ENCODE measurements around the gene IRGQ. TPM values are rescaled to one million over a fixed set of nuclear protein-coding genes. Genes with fewer than 3 reads are reported as not detected.

IRGQ gene
- total and polyA plus RNA-seq, 12 donors, result 7.0 to 57.9 (median 21.5) TPM

GRCh38 chr19:43561139-43561970 lies 34.6 kb downstream of the IRGQ start:
- peaks cover 17 to 27% of the 10 kb centered on the region in 2 donors for H3K4me1 ChIP-seq (replicated peaks in 1 of 2)
- peak overlapping the region in 2 of 5 donors; percentile 65 to 92 for H3K27ac ChIP-seq
- WGBS, 4 donors, result 89 to 94% (median 92%) methylated on average over 10 to 12 of the region's 12 CpGs
- H3K9me3 ChIP-seq (replicated peaks in 1 of 3), result no peaks in the 10 kb centered on the region
- no peak for TF ChIP-seq CTCF (IDR thresholded peaks at IDR 0.05)
- TF ChIP-seq POLR2A (IDR thresholded peaks at IDR 0.05), result no peak
- intact Hi-C loops (cut with DNase I), result no loop called here
- peaks cover 0 to 5% of the 10 kb centered on the region in 2 donors for H3K36me3 ChIP-seq (replicated peaks in 1 of 2)
- H3K4me3 ChIP-seq, result no peak overlapping the region
- H3K27me3 ChIP-seq, result no peaks in the 10 kb centered on the region
- DNase-seq, result no peak

- Histone ChIP-seq H3K27me3 (no peaks in the 10 kb centered on the region), H3K4me3 (no peak overlapping the region), H3K9me3 (replicated peaks in 1 of 3) (no peaks in the 10 kb centered on the region), H3K4me1 (replicated peaks in 1 of 2) (peaks cover 17 to 27% of the 10 kb centered on the region in 2 donors), H3K27ac (peak overlapping the region in 2 of 5 donors; percentile 65 to 92), H3K36me3 (replicated peaks in 1 of 2) (peaks cover 0 to 7% of the 10 kb centered on the region in 2 donors)
- no peak for TF ChIP-seq CTCF (IDR thresholded peaks at IDR 0.05)
- TF ChIP-seq POLR2A (IDR thresholded peaks at IDR 0.05), result no peak
- peak in 2 of 7 donors; percentile 25 to 42 for DNase-seq
- intact Hi-C loops (cut with DNase I), result no loop called here
- 56 to 70% (median 67%) methylated on average over 2 to 6 of the region's 6 CpGs for WGBS, 4 donors
Measured at GRCh38 chr19:43560687-43561086, 35.2 kb downstream of the IRGQ start.

- DNase-seq, result peak; percentile 81 to 90 (median 82)
- H3K27ac ChIP-seq, result no peak overlapping the region
- no peak overlapping the region for H3K4me3 ChIP-seq
- 33 to 40% (median 38%) methylated on average over 7 to 8 of the region's 8 CpGs for WGBS, 4 donors
- H3K9me3 ChIP-seq (replicated peaks in 1 of 3), result no peaks in the 10 kb centered on the region
- peaks cover 0 to 37% of the 10 kb centered on the region in 2 donors for H3K36me3 ChIP-seq (replicated peaks in 1 of 2)
- TF ChIP-seq CTCF (IDR thresholded peaks at IDR 0.05) (peak; percentile 49 to 72 (median 60)), POLR2A (IDR thresholded peaks at IDR 0.05) (no peak)
- intact Hi-C loops (cut with DNase I), result loop anchor here in 1 of 2 donors (5.0 kb wide), 1 partner anchor 37 kb away; no protein-coding TSS in a partner anchor
- H3K27me3 ChIP-seq, result no peaks in the 10 kb centered on the region
- H3K4me1 ChIP-seq (replicated peaks in 1 of 2), result peaks cover 7 to 10% of the 10 kb centered on the region in 2 donors
Measured at GRCh38 chr19:43555185-43555770, 40.7 kb downstream of the IRGQ start.

- WGBS, 4 donors, result 94 to 97% (median 96%) methylated on average over 9 to 15 of the region's 15 CpGs
- Histone ChIP-seq H3K4me3 (no peak overlapping the region), H3K9me3 (replicated peaks in 1 of 3) (no peaks in the 10 kb centered on the region), H3K4me1 (replicated peaks in 1 of 2) (peaks cover 7 to 10% of the 10 kb centered on the region in 2 donors), H3K27me3 (no peaks in the 10 kb centered on the region), H3K36me3 (replicated peaks in 1 of 2) (peaks cover 0 to 37% of the 10 kb centered on the region in 2 donors), H3K27ac (no peak overlapping the region)
- TF ChIP-seq POLR2A (IDR thresholded peaks at IDR 0.05) (no peak), CTCF (IDR thresholded peaks at IDR 0.05) (no peak)
- intact Hi-C loops (cut with DNase I), result loop anchor here in 1 of 2 donors (5.0 kb wide), 1 partner anchor 98 kb away; no protein-coding TSS in a partner anchor
- no peak for DNase-seq
Measured at GRCh38 chr19:43554317-43554895, 41.5 kb downstream of the IRGQ start.
